Measurements from ENCODE around the gene LTBP3. TPM values are rescaled to one million over a fixed set of nuclear protein-coding genes. Genes with fewer than 3 reads are reported as not detected.

Gene LTBP3
- total RNA-seq, 1 donor: 23.7 TPM

DNA sequence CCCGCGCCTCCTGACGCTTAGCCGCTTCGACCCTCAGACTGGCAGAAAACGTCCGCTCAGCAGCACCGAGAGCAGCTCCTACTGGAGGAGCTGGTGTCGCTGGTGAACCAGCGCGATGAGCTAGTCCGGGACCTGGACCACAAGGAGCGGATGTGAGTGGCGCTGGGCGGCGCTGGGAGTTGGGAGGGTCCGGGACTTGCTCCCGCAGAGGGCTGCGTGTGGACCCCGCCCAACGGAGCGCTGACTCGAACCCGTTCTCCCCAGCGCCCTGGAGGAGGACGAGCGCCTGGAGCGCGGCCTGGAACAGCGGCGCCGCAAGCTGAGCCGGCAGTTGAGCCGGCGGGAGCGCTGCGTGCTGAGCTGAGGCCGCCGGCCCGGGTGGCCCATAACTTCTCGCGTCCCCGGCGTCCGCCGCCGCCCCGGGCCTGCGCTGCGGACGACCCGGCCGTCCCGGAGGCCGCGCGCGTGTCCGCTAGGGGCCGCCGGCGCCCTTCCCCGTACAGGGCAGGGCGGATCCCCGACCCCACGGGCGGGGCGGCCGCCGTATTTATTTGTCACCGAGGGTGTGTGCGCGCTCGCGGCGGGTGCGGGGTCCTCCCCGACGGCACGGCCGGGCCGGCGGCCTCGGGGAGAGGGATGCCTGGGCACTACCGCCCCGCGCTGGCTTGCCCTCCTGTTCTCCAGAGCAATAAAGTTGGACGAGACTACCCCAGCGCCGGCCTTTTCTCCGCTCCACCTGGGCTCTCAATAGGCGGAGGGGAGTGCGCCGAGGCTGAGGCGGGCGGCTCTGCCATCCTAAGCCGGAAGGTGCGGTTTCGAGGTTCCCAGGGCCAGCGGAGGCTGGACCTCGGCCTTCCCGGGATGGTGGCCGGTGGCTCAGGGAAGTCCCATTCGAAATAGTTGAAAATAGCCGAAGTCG, 34.0 kb upstream of the LTBP3 start:
- DNase-seq (ENCODE audit: low read depth): no peak
- TF ChIP-seq, protein P1, sequence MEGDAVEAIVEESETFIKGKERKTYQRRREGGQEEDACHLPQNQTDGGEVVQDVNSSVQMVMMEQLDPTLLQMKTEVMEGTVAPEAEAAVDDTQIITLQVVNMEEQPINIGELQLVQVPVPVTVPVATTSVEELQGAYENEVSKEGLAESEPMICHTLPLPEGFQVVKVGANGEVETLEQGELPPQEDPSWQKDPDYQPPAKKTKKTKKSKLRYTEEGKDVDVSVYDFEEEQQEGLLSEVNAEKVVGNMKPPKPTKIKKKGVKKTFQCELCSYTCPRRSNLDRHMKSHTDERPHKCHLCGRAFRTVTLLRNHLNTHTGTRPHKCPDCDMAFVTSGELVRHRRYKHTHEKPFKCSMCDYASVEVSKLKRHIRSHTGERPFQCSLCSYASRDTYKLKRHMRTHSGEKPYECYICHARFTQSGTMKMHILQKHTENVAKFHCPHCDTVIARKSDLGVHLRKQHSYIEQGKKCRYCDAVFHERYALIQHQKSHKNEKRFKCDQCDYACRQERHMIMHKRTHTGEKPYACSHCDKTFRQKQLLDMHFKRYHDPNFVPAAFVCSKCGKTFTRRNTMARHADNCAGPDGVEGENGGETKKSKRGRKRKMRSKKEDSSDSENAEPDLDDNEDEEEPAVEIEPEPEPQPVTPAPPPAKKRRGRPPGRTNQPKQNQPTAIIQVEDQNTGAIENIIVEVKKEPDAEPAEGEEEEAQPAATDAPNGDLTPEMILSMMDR (IDR thresholded peaks at IDR 0.05; ENCODE audit: insufficient read depth, low read depth, low read length): no peak
- no peak overlapping the region for H3K4me3 ChIP-seq (ENCODE audit: low read depth, low read length)

DNA sequence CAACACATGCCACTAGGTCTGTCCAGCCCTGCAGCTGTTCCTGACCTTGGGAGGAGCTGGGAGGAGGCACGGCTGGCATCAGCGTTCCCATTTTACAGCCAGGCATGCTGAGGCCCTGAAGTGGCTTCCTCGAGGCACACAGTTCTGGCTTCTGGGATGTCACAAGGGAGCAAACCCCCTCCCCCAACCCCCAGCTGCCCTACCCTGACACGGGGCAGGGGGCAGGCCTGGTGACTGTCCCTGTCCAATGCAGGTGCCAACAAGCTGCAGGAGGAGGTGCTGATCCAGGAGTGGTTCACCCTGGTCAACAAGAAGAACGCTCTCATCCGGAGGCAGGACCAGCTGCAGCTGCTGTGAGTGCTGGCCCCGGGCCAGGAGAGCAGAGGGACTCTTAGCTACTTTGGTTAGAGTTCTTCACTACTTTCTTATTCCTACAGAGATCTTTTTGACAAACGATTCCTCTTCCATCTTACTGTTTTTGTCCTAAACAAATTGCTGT, 32.1 kb upstream of the LTBP3 start:
- TF ChIP-seq, protein P1 (IDR thresholded peaks at IDR 0.05; ENCODE audit: insufficient read depth, low read depth, low read length): no peak
- H3K4me3 ChIP-seq (ENCODE audit: low read depth, low read length): no peak overlapping the region
- DNase-seq (ENCODE audit: low read depth): peak; percentile 26

DNA sequence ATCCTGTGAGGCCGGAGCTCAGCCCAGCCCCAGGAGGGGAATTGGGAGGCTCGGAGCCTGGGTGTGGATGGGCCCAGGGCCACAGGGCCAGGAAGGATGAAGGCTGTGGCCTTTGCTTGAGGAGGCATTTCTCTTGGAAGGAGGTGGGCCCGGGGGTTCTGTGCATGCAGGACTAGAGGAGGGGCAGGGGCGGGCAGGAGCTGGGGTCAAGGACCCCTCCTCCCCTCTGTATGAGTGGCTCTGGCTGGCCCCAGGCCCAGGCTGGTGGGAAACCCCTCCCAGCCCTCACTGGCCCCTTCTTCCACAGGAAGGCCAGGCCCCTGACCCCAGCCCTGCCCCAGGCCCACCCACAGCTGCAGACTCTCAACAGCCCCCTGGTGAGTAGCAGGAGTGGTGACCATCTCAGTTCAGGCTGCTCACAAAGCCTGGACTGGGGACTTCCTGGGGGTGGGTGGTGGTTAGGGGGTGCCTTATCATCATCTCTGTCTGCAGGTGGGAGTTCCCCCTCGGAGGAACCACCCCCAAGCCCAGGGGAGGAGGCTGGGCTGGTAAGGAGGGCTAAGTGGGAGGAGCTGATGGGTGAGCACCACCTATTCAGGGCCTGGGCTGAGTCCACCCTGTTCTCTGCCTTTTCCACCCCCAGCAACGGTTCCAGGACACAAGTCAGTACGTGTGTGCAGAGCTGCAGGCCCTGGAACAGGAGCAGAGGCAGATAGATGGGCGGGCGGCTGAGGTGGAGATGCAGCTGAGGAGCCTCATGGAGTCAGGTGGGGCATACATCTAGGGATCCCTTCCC, 31.5 kb upstream of the LTBP3 start:
- DNase-seq (ENCODE audit: low read depth): no peak
- H3K4me3 ChIP-seq (ENCODE audit: low read depth, low read length): no peak overlapping the region
- TF ChIP-seq, protein P1 (IDR thresholded peaks at IDR 0.05; ENCODE audit: insufficient read depth, low read depth, low read length): no peak

DNA sequence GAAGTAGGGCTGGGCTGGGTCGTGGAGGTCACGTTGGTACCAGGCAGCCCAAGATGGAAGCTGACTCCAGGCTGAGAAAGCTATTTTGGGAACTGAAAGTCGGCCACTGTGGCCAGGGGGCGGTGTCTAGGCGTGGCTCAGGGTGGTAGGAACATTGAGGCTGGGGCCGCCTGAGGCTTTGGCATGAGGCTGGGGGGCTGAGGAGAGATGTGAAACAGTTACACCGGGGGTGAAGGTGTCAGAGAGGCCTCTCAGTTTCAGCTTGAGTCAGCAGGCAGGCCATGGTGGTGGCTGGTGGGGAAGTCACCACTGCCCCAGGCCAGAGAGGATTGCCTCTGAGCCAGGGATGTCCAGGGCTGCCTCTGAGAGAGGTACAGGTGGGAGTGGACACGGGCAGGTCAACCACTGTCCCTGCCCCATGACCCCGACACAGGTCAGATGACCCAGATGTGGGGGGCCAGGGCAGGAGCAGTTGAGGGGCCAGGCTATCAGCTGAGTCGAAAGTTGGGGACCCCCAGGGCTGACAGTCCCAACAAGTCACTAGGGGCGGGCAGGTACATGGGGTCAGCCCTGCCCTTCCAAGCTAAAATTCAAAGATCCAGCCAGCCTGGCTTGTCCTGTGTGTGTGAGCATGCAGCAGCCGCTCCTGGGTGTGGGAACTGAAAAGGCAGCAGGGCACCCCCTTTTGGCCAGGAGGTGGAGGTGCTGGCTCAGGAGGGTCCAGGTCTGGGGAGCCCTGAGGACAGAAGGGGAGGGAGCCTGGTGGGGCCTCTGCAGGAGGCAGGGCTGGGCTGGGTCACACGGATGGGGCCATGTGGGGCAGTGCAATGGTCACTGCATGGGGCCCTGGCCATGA, 30.3 kb upstream of the LTBP3 start:
- peak; percentile 73 for DNase-seq (ENCODE audit: low read depth)
- H3K4me3 ChIP-seq (ENCODE audit: low read depth, low read length): no peak overlapping the region
- TF ChIP-seq, protein P1 (IDR thresholded peaks at IDR 0.05; ENCODE audit: insufficient read depth, low read depth, low read length): peak; percentile 71

DNA sequence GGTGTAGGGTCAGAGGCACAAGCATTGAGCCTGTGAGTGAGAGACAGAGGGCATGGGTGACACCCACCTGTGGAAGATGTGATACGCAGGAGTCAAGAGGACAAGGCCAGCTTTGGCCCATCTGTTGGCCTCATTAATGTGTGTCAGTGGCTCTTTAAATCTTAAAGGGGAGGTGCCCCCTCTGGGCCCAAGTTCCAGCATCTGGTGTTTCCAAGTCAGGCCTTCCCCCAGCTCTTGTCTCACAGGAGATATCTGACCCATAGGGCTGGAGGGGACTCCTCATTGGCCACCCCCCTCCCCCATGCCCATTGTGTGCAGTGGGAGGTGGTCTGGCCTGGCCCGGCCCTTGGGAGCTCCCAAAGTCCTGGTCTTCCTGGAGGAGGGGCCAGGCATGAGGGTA, 28.5 kb upstream of the LTBP3 start:
- peak; percentile 88 for DNase-seq (ENCODE audit: low read depth)
- H3K4me3 ChIP-seq (ENCODE audit: low read depth, low read length): no peak overlapping the region
- TF ChIP-seq, protein P1 (IDR thresholded peaks at IDR 0.05; ENCODE audit: insufficient read depth, low read depth, low read length): no peak

DNA sequence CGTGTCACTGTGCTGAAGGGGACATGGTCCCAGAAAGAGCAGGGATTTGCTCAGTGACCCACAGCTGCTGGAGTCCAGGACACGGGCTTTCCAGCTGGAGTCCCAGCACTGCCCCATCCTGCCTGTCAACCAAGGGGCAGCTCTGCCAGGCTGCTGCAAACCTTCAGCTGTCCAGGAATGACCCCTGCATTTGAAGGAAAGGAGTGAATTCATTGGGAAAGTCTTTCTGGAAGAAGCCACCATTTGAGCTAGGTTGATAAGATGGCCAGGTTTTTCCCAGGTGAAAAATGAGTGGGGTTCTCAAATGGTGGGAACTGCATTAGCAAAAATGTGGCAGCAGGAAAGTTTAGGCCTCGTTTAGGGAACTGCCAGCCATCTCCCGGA, 28.1 kb upstream of the LTBP3 start:
- TF ChIP-seq, protein P1 (IDR thresholded peaks at IDR 0.05; ENCODE audit: insufficient read depth, low read depth, low read length): no peak
- H3K4me3 ChIP-seq (ENCODE audit: low read depth, low read length): no peak overlapping the region
- DNase-seq (ENCODE audit: low read depth): no peak
